K562 (cell line): ENCODE results near the gene FADS6. TPM values are rescaled to one million over a fixed set of nuclear protein-coding genes. Genes with fewer than 3 reads are reported as not detected.
A peak's percentile ranks its signal among the peaks of the same experiment; 100 is the strongest.

Experiments
- CC2D1A ChIP-seq: fragments of 450-650 bp; IDR thresholded peaks from 2 replicates; pipeline ENCODE4 v1.6.1; 2017; ENCODE audit warnings: mild to moderate bottlenecking
- E2F6 ChIP-seq, 2 experiments: IDR thresholded peaks; 2 replicates each; pipeline ENCODE4 v1.6.1; 2011; ENCODE audit warnings: borderline replicate concordance in 1 of 2, control low read depth in 1 of 2, low read depth in 1 of 2, low read length in 1 of 2, mild to moderate bottlenecking in 1 of 2, mixed read lengths in 1 of 2, moderate library complexity in 1 of 2; ENCODE audit not compliant: insufficient read depth in 1 of 2, insufficient read length in 1 of 2, poor library complexity in 1 of 2, severe bottlenecking in 1 of 2; ENCODE audit errors: extremely low read depth in 1 of 2
- ETV1 ChIP-seq: fragments of 450-650 bp; conservative IDR thresholded peaks from 2 replicates; pipeline ENCODE4 v1.6.1; 2016; ENCODE audit warnings: missing genetic modification characterization, control low read depth, low read depth, missing compliant biosample characterization
- FOSL1 ChIP-seq: fragments of 200-800 bp; sonication (Bioruptor generic); conservative IDR thresholded peaks from 2 replicates; pipeline ENCODE4 v1.6.1; 2016; ENCODE audit warnings: missing genetic modification characterization, missing compliant biosample characterization
- FOXP1 ChIP-seq: sonication (generic); formaldehyde crosslinking; IDR thresholded peaks from 2 replicates; pipeline ENCODE4 v1.8.0; 2022; ENCODE audit warnings: mild to moderate bottlenecking, missing genetic modification reagents
- HEY1 ChIP-seq: fragments of 250-450 bp; sonication (Bioruptor Pico); IDR thresholded peaks from 2 replicates; pipeline ENCODE4 v1.5.0; 2020; ENCODE audit warnings: mild to moderate bottlenecking, moderate library complexity, borderline replicate concordance
- IRF1 ChIP-seq: sonication (generic); formaldehyde crosslinking; IDR thresholded peaks from 2 replicates; pipeline ENCODE4 v1.8.0; 2022; ENCODE audit warnings: missing genetic modification reagents, mild to moderate bottlenecking, borderline replicate concordance
- KDM4B ChIP-seq, 2 experiments: fragments of 450-650 bp in 1 of 2; sonication (generic) in 1 of 2; IDR thresholded peaks; 2 replicates each; pipeline ENCODE4 v1.6.1; 2016 to 2017; ENCODE audit warnings: borderline replicate concordance in 2 of 2, antibody characterized with exemption in 1 of 2, low read depth in 1 of 2, mild to moderate bottlenecking in 1 of 2
- MEF2A ChIP-seq: IDR thresholded peaks from 2 replicates; pipeline ENCODE4 v1.6.1; 2011; ENCODE audit warnings: low read depth, mild to moderate bottlenecking, low read length, moderate library complexity; ENCODE audit not compliant: control insufficient read depth
- MLX ChIP-seq, 2 experiments: fragments of 450-650 bp in 1 of 2; sonication (generic) in 1 of 2; formaldehyde crosslinking; conservative IDR thresholded peaks; 2 replicates each; pipeline versions ENCODE4 v1.4.0 to v1.8.1; 2020 to 2022; ENCODE audit warnings: mild to moderate bottlenecking in 1 of 2, missing genetic modification reagents in 1 of 2
- PKNOX1 ChIP-seq: fragments of 450-650 bp; IDR thresholded peaks from 2 replicates; pipeline ENCODE4 v1.6.1; 2016
- SNRNP70 ChIP-seq: fragments of 200-400 bp; formaldehyde crosslinking; optimal IDR thresholded peaks from 2 replicates; pipeline ENCODE3; 2017; ENCODE audit warnings: low read depth, low read length
- TAF1 ChIP-seq: IDR thresholded peaks from 2 replicates; pipeline ENCODE4 v1.6.1; 2011; ENCODE audit warnings: mild to moderate bottlenecking, low read length, moderate library complexity; ENCODE audit not compliant: insufficient read depth, control insufficient read depth, severe bottlenecking; ENCODE audit errors: extremely low read depth
- ZBTB5 ChIP-seq: fragments of 450-650 bp; IDR thresholded peaks from 2 replicates; pipeline ENCODE4 v1.6.1; 2017; ENCODE audit warnings: antibody characterized with exemption
- polyA plus RNA-seq, 8 experiments: library from polyadenylated mRNA; depleted of rRNA in 4 of 8; stranded (reverse) in 5 of 8; unstranded in 3 of 8; fragments of >200 nt; fragmentation: Nextera tagmentation in 2 of 8; fragmentation: Illumina TruSeq in 1 of 8; extraction: Ambion mirVana in 2 of 8; extraction: Trizol in 1 of 8; gene quantifications; 2 replicates each; pipeline versions ENCODE4 v1.2.1 to v1.2.3, GENCODE V29; 2011 to 2014; ENCODE audit warnings: inconsistent platforms in 1 of 8, missing spikeins in 1 of 8
- total RNA-seq, 7 experiments: library from RNA; depleted of rRNA in 6 of 7; stranded (reverse); fragments of >200 nt in 6 of 7; fragmentation: Illumina TruSeq in 2 of 7; extraction: Trizol in 2 of 7; gene quantifications; 2 replicates each; pipeline versions ENCODE4 v1.2.1 to v1.2.3, GENCODE V29; 2011 to 2021; ENCODE audit warnings: low replicate concordance in 1 of 7
- TF ChIP-seq, protein P1 (sequence below): fragments of 250-450 bp; sonication (Bioruptor Pico); IDR thresholded peaks from 2 replicates; pipeline ENCODE4 v1.5.0; 2021
- TF ChIP-seq, protein P2 (sequence below): IDR thresholded peaks from 2 replicates; pipeline ENCODE4 v1.6.1; 2014; ENCODE audit warnings: antibody characterized with exemption

The FADS6 gene
- total and polyA plus RNA-seq, 9 of the 15 experiments (the other 6 are each of a cell fraction or from before 2014, with no cell fraction given), result 0.18 to 0.22 TPM; not detected in 7

- TF ChIP-seq E2F6 (IDR thresholded peaks at IDR 0.05; ENCODE audit: borderline replicate concordance in 1 of 2, extremely low read depth in 1 of 2, insufficient read depth in 1 of 2, insufficient read length in 1 of 2, low read depth in 1 of 2, low read length in 1 of 2, poor library complexity in 1 of 2, severe bottlenecking in 1 of 2), result peak; percentile 95 to 97
- no peak for TF ChIP-seq MEF2A
- peak; percentile 53; the same call in 1 of the 2 replicates for TF ChIP-seq CC2D1A
- peak; percentile 57; the same call in 1 of the 2 replicates for TF ChIP-seq HEY1 (CRISPR knock-in tag)
- TF ChIP-seq MLX (CRISPR knock-in tag; conservative IDR thresholded peaks at IDR 0.05), result peak in 1 of 2 experiments; percentile 72; a peak in 1 of 4 replicates
- no peak for TF ChIP-seq IRF1 (CRISPR knock-in tag)
- TF ChIP-seq ETV1 (tag), result peak; percentile 62
- no peak for TF ChIP-seq ZBTB5
- TF ChIP-seq PKNOX1, result no peak
- TF ChIP-seq, protein P1, sequence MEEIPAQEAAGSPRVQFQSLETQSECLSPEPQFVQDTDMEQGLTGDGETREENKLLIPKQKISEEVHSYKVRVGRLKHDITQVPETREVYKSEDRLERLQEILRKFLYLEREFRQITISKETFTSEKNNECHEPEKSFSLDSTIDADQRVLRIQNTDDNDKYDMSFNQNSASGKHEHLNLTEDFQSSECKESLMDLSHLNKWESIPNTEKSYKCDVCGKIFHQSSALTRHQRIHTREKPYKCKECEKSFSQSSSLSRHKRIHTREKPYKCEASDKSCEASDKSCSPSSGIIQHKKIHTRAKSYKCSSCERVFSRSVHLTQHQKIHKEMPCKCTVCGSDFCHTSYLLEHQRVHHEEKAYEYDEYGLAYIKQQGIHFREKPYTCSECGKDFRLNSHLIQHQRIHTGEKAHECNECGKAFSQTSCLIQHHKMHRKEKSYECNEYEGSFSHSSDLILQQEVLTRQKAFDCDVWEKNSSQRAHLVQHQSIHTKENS, result no peak
- no peak for TF ChIP-seq SNRNP70
- no peak for TF ChIP-seq KDM4B (IDR thresholded peaks at IDR 0.05; ENCODE audit: borderline replicate concordance in 2 of 2, low read depth in 1 of 2)
- TF ChIP-seq FOXP1 (CRISPR knock-in tag), result peak; percentile 25; the same call in 1 of the 2 replicates
- TF ChIP-seq TAF1, result peak; percentile 92
- TF ChIP-seq, protein P2, sequence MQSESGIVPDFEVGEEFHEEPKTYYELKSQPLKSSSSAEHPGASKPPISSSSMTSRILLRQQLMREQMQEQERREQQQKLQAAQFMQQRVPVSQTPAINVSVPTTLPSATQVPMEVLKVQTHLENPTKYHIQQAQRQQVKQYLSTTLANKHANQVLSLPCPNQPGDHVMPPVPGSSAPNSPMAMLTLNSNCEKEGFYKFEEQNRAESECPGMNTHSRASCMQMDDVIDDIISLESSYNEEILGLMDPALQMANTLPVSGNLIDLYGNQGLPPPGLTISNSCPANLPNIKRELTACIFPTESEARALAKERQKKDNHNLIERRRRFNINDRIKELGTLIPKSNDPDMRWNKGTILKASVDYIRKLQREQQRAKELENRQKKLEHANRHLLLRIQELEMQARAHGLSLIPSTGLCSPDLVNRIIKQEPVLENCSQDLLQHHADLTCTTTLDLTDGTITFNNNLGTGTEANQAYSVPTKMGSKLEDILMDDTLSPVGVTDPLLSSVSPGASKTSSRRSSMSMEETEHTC, result 0 out of 2 replicates have a peak, but pooled peaks have one; percentile 26
- no peak; the same call in none of the 2 replicates for TF ChIP-seq FOSL1
These were observed 20.2 kb downstream of the FADS6 start (continued) for GRCh38 chr17:74873037-74873873.
